ENCODE measurements around the gene GORASP2.

GORASP2 gene

GRCh38 chr2:170928824-170929685 is at the start of gene GORASP2:
Gene GORASP2 (plus strand): TSS chr2:170929253. CDS start chr2:170929341, 88 bp downstream.
- TF ChIP-seq CTCF (IDR thresholded peaks at IDR 0.05; ENCODE audit: insufficient read depth, missing control alignments): peak; percentile 56
- DNase-seq (ENCODE audit: insufficient read length, low spot score): peak; percentile 74
- no peak for FAIRE-seq

- no peak for TF ChIP-seq CTCF (IDR thresholded peaks at IDR 0.05; ENCODE audit: insufficient read depth, missing control alignments)
- DNase-seq (ENCODE audit: insufficient read length, low spot score): no peak
- no peak for FAIRE-seq
Observed at GRCh38 chr2:170881840-170882239, 47.2 kb upstream of the GORASP2 start.

GRCh38 chr2:170882758-170883157 is 46.3 kb upstream of the GORASP2 start:
- FAIRE-seq (no peak), DNase-seq (ENCODE audit: insufficient read length, low spot score) (no peak)
- no peak for TF ChIP-seq CTCF (IDR thresholded peaks at IDR 0.05; ENCODE audit: insufficient read depth, missing control alignments)

GRCh38 chr2:170883683-170884082 is 45.4 kb upstream of the GORASP2 start:
- DNase-seq (ENCODE audit: insufficient read length, low spot score) (no peak), FAIRE-seq (no peak)
- TF ChIP-seq CTCF (IDR thresholded peaks at IDR 0.05; ENCODE audit: insufficient read depth, missing control alignments): no peak

- no peak for FAIRE-seq
Observed at GRCh38 chr2:170885130-170885791, 43.8 kb upstream of the GORASP2 start.

GRCh38 chr2:170886386-170886785 is 42.7 kb upstream of the GORASP2 start:
- DNase-seq (ENCODE audit: insufficient read length, low spot score) (no peak), FAIRE-seq (no peak)
- TF ChIP-seq CTCF (IDR thresholded peaks at IDR 0.05; ENCODE audit: insufficient read depth, missing control alignments): no peak

More at GRCh38 chr2:170885130-170885791, 43.8 kb upstream of the GORASP2 start:
- DNase-seq (ENCODE audit: insufficient read length, low spot score): no peak
- TF ChIP-seq CTCF (IDR thresholded peaks at IDR 0.05; ENCODE audit: insufficient read depth, missing control alignments): no peak

GRCh38 chr2:170887496-170887895 is 41.6 kb upstream of the GORASP2 start:
- no peak for FAIRE-seq
- no peak for DNase-seq (ENCODE audit: insufficient read length, low spot score)

More at GRCh38 chr2:170887496-170887895, 41.6 kb upstream of the GORASP2 start:
- TF ChIP-seq CTCF (IDR thresholded peaks at IDR 0.05; ENCODE audit: insufficient read depth, missing control alignments): no peak
